Astrocyte of the spinal cord (primary cell): ENCODE measurements around the gene PHC2.

ENCODE experiments used
- DNase-seq: peaks from one replicate; pipeline ENCODE4 v3.0.0; 2011; ENCODE audit warnings: low read depth, low spot score
- H3K4me3 ChIP-seq: 2 replicates; pipeline ENCODE4 v1.5.1; 2011; ENCODE audit warnings: low read depth, mild to moderate bottlenecking, low read length, moderate library complexity
- in situ Hi-C: cut with HindIII; loops from 2 replicates; pipeline ENCODE4 v1.10.0; 2017; ENCODE audit warnings: low sequenced_read_pairs
- TF ChIP-seq, protein P1 (sequence below): IDR thresholded peaks from 2 replicates; pipeline ENCODE4 v1.5.1; 2012; ENCODE audit warnings: low read depth, mild to moderate bottlenecking, low read length, inconsistent platforms

Gene PHC2

DNA sequence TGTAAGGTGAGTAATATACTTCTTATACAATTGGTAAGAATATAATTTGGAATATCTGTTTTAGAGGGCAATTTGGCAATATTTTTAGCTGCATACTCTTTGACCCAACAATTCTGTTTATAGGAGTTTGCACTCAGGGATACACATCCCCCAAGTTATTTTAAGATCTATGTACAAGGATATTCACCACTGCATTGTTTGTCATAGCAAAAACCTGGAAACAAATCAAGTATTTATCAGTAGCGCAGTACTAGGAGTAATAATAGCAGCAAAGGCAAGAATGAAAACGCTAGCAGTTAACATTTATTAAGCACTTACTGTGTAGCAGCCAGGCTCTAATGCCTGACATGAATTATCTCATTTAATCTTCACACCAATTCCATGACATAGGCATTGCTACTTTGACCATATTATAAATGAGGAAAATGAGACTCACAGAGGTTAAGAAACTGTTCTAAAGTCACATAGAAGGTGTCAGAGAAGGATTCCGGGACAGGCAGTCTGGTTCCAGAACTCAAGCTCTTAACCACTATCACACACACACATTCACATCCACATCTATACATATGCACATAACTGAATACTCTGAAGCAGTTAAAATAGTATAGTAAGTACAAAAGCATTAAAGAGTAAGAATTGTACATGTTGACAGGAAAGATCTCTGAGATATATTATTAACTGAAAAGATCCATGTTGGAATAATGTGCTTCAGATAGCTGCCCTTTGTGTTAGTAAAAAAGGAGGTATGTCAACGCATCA, 30.6 kb downstream of the PHC2 start:
- H3K4me3 ChIP-seq, result no peak overlapping the region
- no peak for DNase-seq
- in situ Hi-C loops, result no loop called here
- TF ChIP-seq, protein P1, sequence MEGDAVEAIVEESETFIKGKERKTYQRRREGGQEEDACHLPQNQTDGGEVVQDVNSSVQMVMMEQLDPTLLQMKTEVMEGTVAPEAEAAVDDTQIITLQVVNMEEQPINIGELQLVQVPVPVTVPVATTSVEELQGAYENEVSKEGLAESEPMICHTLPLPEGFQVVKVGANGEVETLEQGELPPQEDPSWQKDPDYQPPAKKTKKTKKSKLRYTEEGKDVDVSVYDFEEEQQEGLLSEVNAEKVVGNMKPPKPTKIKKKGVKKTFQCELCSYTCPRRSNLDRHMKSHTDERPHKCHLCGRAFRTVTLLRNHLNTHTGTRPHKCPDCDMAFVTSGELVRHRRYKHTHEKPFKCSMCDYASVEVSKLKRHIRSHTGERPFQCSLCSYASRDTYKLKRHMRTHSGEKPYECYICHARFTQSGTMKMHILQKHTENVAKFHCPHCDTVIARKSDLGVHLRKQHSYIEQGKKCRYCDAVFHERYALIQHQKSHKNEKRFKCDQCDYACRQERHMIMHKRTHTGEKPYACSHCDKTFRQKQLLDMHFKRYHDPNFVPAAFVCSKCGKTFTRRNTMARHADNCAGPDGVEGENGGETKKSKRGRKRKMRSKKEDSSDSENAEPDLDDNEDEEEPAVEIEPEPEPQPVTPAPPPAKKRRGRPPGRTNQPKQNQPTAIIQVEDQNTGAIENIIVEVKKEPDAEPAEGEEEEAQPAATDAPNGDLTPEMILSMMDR, result no peak

DNA sequence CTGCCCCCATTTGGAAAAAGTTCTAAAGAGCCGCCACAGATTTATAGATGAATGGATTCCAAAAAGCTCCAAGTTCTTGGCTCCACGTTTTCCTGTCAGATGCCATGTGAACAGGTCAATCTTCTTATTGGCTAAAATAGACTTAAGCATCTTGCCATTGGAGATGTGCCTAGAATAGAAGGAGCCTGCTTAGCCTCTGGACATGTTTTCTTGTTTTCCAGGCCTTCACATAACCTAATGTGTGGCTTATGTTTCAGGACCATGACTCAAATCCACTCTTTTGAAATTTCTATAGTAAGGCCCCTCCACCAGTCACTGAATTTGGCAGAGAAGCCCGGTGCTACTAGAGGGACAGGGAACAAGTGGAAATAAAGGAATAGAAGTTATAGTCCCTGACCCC, 31.5 kb downstream of the PHC2 start:
- no peak for DNase-seq
- in situ Hi-C loops, result no loop called here
- H3K4me3 ChIP-seq, result no peak overlapping the region
- TF ChIP-seq, protein P1, result no peak

DNA sequence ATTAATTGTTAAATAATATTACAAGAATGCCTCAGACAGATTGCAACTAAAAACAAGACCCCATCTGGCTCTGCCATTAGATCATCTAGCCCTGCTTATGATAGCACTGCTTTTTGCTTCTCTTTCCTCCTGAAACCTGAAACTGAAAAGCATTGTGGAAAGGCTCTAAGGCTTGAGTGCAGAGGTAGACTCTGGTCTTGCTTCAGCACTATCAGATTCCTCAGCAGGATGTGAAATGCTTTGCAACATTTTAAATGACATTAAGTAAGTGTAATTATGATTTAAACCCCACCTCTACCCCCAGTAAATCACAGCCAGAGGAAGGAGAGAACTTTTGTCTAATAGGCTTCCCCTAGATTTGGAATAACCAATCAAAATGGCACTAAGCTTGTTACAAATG, 32.9 kb downstream of the PHC2 start:
- DNase-seq, result no peak
- no peak overlapping the region for H3K4me3 ChIP-seq
- in situ Hi-C loops, result no loop called here
- TF ChIP-seq, protein P1, result no peak

- DNase-seq, result no peak
- in situ Hi-C loops, result no loop called here
- TF ChIP-seq, protein P1, result no peak
- H3K4me3 ChIP-seq, result no peak overlapping the region
These were observed 33.8 kb downstream of the PHC2 start for GRCh38 chr1:33397125-33397506.

- in situ Hi-C loops, result no loop called here
- H3K4me3 ChIP-seq, result no peak overlapping the region
- DNase-seq, result no peak
- TF ChIP-seq, protein P1, result no peak
These were observed 34.4 kb downstream of the PHC2 start for GRCh38 chr1:33396188-33397124.

- TF ChIP-seq, protein P1, result no peak
- in situ Hi-C loops, result no loop called here
These were observed 36.1 kb downstream of the PHC2 start for GRCh38 chr1:33394770-33395169.

More at GRCh38 chr1:33394770-33395169, 36.1 kb downstream of the PHC2 start:
- no peak for DNase-seq
- no peak overlapping the region for H3K4me3 ChIP-seq
